ENCODE results near the gene ABI3BP.
"Not testable (repeated sequence)": the region's sequence is repeated elsewhere in the genome, so short reads cannot be mapped to it uniquely, and the experiment has no call there.

DNA sequence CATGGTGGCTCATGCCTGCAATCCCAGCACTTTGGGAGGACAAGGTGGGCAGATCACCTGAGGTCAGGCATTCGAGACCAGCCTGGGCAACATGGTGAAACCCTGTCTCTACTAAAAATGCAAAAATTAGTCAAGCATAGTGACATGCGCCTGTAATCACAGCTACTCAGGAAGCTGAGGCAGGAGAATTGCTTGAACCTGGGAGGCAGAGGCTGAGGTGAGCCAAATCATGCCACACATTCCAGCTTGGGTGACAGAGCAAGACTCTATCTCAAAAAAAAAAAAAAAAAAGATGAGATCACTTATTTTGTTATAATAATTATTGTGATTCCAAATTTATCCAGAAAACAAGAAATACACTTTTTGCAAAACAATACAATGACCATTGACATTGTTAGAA is 47.1 kb downstream of the ABI3BP start:
- TF ChIP-seq EZH2 (IDR thresholded peaks at IDR 0.05; ENCODE audit: low read length, missing control alignments); CTCF (conservative IDR thresholded peaks at IDR 0.05 in 1 of 2, IDR thresholded peaks at IDR 0.05 in 1 of 2; ENCODE audit: low read depth in 1 of 2, low read length in 2 of 2): not testable (repeated sequence)

All from fibroblast of lung (primary cell).